WTC11 (cell line): ENCODE results near the gene SLC7A6. TPM values are rescaled to one million over a fixed set of nuclear protein-coding genes. Genes with fewer than 3 reads are reported as not detected.

Source experiments
- ATAC-seq: fragments of 200-7000 bp; cut with Tn5 transposase; 2 replicates; pipeline ENCODE4 v1.10.0; 2021; ENCODE audit warnings: mild to moderate bottlenecking, moderate library complexity
- CTCF ChIA-PET: fragments of 300-600 bp; sonication (Branson Sonifier 250); formaldehyde crosslinking; loops from one replicate; lab custom pipeline; 2021; ENCODE audit warnings: antibody characterized with exemption; lab: Charles Lee
- POLR2A ChIA-PET: fragments of 350-600 bp; sonication (Branson Sonifier 250); formaldehyde crosslinking; loops from one replicate; lab custom pipeline; 2021; ENCODE audit warnings: antibody characterized with exemption; lab: Charles Lee
- DNase-seq: peaks from one replicate; pipeline ENCODE4 v3.0.0; 2021; ENCODE audit warnings: low spot score
- H3K27ac Mint-ChIP-seq: 2 replicates; pipeline ENCODE4 v1.8.0; 2021; ENCODE audit warnings: mixed read lengths
- H3K27me3 Mint-ChIP-seq: 2 replicates; pipeline ENCODE4 v1.8.0; 2021; ENCODE audit warnings: low read depth, mild to moderate bottlenecking, moderate library complexity, mixed read lengths
- H3K36me3 Mint-ChIP-seq: 2 replicates; pipeline ENCODE4 v1.8.0; 2021; ENCODE audit warnings: mixed read lengths
- H3K4me1 Mint-ChIP-seq: 2 replicates; pipeline ENCODE4 v1.8.0; 2022; ENCODE audit warnings: mixed read lengths
- H3K4me3 Mint-ChIP-seq: 2 replicates; pipeline ENCODE4 v1.8.0; 2021; ENCODE audit warnings: mild to moderate bottlenecking, moderate library complexity, mixed read lengths
- H3K9me3 Mint-ChIP-seq: 2 replicates; pipeline ENCODE4 v1.8.0; 2021; ENCODE audit warnings: mixed read lengths
- CREM ChIP-seq: sonication (generic); formaldehyde crosslinking; IDR thresholded peaks from 2 replicates; pipeline ENCODE4 v1.8.1; 2022; ENCODE audit warnings: mild to moderate bottlenecking, missing genetic modification reagents, moderate library complexity
- E2F5 ChIP-seq: sonication (generic); formaldehyde crosslinking; IDR thresholded peaks from 2 replicates; pipeline ENCODE4 v1.8.1; 2022; ENCODE audit warnings: mild to moderate bottlenecking, moderate library complexity, missing genetic modification reagents
- EMX1 ChIP-seq: fragments of 250-450 bp; sonication (Bioruptor Pico); IDR thresholded peaks from 2 replicates; pipeline ENCODE4 v1.8.0; 2021; ENCODE audit warnings: mild to moderate bottlenecking
- FOXK1 ChIP-seq: sonication (generic); formaldehyde crosslinking; IDR thresholded peaks from 2 replicates; pipeline ENCODE4 v1.8.0; 2022; ENCODE audit warnings: mild to moderate bottlenecking, moderate library complexity, missing genetic modification reagents
- FOXP1 ChIP-seq: sonication (generic); formaldehyde crosslinking; IDR thresholded peaks from 2 replicates; pipeline ENCODE4 v1.8.0; 2022; ENCODE audit warnings: missing genetic modification reagents, mild to moderate bottlenecking, moderate library complexity, borderline replicate concordance
- GABPB1 ChIP-seq: sonication (generic); formaldehyde crosslinking; IDR thresholded peaks from 2 replicates; pipeline ENCODE4 v1.8.1; 2023; ENCODE audit warnings: mild to moderate bottlenecking, missing genetic modification reagents
- HMGXB4 ChIP-seq: sonication (generic); formaldehyde crosslinking; IDR thresholded peaks from 2 replicates; pipeline ENCODE4 v1.8.1; 2023; ENCODE audit warnings: mild to moderate bottlenecking, moderate library complexity, missing genetic modification reagents
- JUN ChIP-seq: sonication (generic); formaldehyde crosslinking; IDR thresholded peaks from 2 replicates; pipeline ENCODE4 v1.8.0; 2023; ENCODE audit warnings: mild to moderate bottlenecking, missing genetic modification reagents
- KAT7 ChIP-seq: sonication (generic); formaldehyde crosslinking; IDR thresholded peaks from 2 replicates; pipeline ENCODE4 v1.8.1; 2023; ENCODE audit warnings: missing genetic modification reagents, mild to moderate bottlenecking, borderline replicate concordance
- MYBL2 ChIP-seq: sonication (generic); formaldehyde crosslinking; IDR thresholded peaks from 2 replicates; pipeline ENCODE4 v1.8.1; 2023; ENCODE audit warnings: mild to moderate bottlenecking, moderate library complexity, missing genetic modification reagents
- RELA ChIP-seq: sonication (generic); formaldehyde crosslinking; IDR thresholded peaks from 2 replicates; pipeline ENCODE4 v1.8.1; 2022; ENCODE audit warnings: missing genetic modification reagents, mild to moderate bottlenecking, borderline replicate concordance
- SMAD3 ChIP-seq: sonication (generic); formaldehyde crosslinking; IDR thresholded peaks from 2 replicates; pipeline ENCODE4 v1.8.0; 2022; ENCODE audit warnings: missing genetic modification reagents, mild to moderate bottlenecking, borderline replicate concordance
- SMAD4 ChIP-seq: sonication (generic); formaldehyde crosslinking; IDR thresholded peaks from 2 replicates; pipeline ENCODE4 v1.8.0; 2022; ENCODE audit warnings: mild to moderate bottlenecking, missing genetic modification reagents
- USF1 ChIP-seq: sonication (generic); formaldehyde crosslinking; IDR thresholded peaks from 2 replicates; pipeline ENCODE4 v1.8.0; 2022; ENCODE audit warnings: mild to moderate bottlenecking, missing genetic modification reagents
- total RNA-seq: library from RNA; stranded (reverse); gene quantifications from 3 replicates; pipeline ENCODE4 v1.2.3, GENCODE V29; 2021
- TF ChIP-seq, protein P1 (sequence below): sonication (generic); formaldehyde crosslinking; IDR thresholded peaks from 2 replicates; pipeline ENCODE4 v1.8.0; 2023; ENCODE audit warnings: mild to moderate bottlenecking, missing genetic modification reagents
- TF ChIP-seq, protein P2 (sequence below): sonication (generic); formaldehyde crosslinking; conservative IDR thresholded peaks from 2 replicates; pipeline ENCODE4 v1.8.1; 2022; ENCODE audit warnings: mild to moderate bottlenecking, missing genetic modification reagents
- TF ChIP-seq, protein P3 (sequence below): fragments of 250-450 bp; sonication (Bioruptor Pico); IDR thresholded peaks from 2 replicates; pipeline ENCODE4 v1.8.0; 2021; ENCODE audit warnings: mild to moderate bottlenecking
- TF ChIP-seq, protein P4 (sequence below): sonication (generic); formaldehyde crosslinking; IDR thresholded peaks from 2 replicates; pipeline ENCODE4 v1.8.1; 2023; ENCODE audit warnings: mild to moderate bottlenecking, missing genetic modification reagents
- TF ChIP-seq, protein P5 (sequence below): sonication (generic); formaldehyde crosslinking; IDR thresholded peaks from 2 replicates; pipeline ENCODE4 v1.8.0; 2022; ENCODE audit warnings: mild to moderate bottlenecking, missing genetic modification reagents

The SLC7A6 gene
- total RNA-seq, 1 experiment from 2014 or later = 27.4 TPM

DNA sequence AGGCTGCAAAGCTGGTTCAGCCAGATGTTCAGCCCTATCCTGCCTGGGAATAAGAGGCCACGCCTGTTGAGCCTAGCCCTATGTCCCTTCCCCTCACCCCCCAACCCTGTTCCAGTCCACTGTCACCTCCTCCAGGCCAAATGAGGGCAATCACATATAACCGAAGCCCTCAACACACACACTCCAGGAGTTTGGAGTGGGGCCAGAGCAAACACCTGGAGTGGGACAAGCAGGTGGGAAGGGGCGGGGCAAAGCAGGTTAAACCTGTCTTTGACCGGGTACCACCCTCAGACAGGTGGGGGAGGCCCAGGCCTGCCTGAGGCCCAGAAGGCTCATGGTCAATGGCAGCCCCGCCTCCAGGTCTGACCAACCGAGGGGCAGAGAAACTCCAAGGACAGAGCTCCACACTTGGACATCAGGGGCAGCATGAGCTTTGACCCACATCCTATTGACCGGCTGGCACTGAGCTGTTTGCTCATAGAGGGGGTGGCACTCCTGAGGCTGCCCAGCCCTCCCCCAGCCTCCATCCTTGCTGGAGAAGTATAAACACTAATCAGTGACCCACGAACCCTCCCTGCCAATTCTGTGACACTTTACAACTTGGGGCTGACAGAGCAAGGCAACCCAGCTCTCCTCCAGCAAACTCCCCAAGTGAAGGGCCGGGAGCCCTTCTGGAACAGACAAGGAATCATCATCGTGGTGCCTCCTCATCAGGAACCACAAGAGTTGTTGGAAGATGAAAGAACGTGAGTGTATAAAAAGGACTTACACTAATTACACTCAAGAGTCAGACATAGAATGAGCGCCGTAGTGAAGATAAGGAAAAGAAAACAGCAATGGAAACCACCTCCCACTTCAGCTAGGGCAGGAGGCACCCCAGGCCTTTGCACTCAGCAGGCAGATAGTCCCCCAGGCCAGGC is 29.9 kb upstream of the SLC7A6 start (continued):
- TF ChIP-seq, protein P1, sequence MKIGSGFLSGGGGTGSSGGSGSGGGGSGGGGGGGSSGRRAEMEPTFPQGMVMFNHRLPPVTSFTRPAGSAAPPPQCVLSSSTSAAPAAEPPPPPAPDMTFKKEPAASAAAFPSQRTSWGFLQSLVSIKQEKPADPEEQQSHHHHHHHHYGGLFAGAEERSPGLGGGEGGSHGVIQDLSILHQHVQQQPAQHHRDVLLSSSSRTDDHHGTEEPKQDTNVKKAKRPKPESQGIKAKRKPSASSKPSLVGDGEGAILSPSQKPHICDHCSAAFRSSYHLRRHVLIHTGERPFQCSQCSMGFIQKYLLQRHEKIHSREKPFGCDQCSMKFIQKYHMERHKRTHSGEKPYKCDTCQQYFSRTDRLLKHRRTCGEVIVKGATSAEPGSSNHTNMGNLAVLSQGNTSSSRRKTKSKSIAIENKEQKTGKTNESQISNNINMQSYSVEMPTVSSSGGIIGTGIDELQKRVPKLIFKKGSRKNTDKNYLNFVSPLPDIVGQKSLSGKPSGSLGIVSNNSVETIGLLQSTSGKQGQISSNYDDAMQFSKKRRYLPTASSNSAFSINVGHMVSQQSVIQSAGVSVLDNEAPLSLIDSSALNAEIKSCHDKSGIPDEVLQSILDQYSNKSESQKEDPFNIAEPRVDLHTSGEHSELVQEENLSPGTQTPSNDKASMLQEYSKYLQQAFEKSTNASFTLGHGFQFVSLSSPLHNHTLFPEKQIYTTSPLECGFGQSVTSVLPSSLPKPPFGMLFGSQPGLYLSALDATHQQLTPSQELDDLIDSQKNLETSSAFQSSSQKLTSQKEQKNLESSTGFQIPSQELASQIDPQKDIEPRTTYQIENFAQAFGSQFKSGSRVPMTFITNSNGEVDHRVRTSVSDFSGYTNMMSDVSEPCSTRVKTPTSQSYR = 0 out of 2 replicates have a peak, but pooled peaks have one; percentile 54
- TF ChIP-seq USF1 (CRISPR knock-in tag) = 0 out of 2 replicates have a peak, but pooled peaks have one; percentile 14
- TF ChIP-seq KAT7 (CRISPR knock-in tag) = no peak
- TF ChIP-seq, protein P2, sequence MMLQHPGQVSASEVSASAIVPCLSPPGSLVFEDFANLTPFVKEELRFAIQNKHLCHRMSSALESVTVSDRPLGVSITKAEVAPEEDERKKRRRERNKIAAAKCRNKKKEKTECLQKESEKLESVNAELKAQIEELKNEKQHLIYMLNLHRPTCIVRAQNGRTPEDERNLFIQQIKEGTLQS = no peak
- 0 out of 2 replicates have a peak, but pooled peaks have one; percentile 35 for TF ChIP-seq GABPB1 (CRISPR knock-in tag)
- no peak for TF ChIP-seq MYBL2
- TF ChIP-seq FOXP1 (CRISPR knock-in tag) = no peak
- TF ChIP-seq, protein P3, sequence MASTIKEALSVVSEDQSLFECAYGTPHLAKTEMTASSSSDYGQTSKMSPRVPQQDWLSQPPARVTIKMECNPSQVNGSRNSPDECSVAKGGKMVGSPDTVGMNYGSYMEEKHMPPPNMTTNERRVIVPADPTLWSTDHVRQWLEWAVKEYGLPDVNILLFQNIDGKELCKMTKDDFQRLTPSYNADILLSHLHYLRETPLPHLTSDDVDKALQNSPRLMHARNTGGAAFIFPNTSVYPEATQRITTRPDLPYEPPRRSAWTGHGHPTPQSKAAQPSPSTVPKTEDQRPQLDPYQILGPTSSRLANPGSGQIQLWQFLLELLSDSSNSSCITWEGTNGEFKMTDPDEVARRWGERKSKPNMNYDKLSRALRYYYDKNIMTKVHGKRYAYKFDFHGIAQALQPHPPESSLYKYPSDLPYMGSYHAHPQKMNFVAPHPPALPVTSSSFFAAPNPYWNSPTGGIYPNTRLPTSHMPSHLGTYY (CRISPR knock-in tag) = no peak
- TF ChIP-seq JUN (CRISPR knock-in tag) = no peak
- TF ChIP-seq RELA (CRISPR knock-in tag) = no peak
- TF ChIP-seq EMX1 (CRISPR knock-in tag) = 0 out of 2 replicates have a peak, but pooled peaks have one; percentile 35
- TF ChIP-seq, protein P4, sequence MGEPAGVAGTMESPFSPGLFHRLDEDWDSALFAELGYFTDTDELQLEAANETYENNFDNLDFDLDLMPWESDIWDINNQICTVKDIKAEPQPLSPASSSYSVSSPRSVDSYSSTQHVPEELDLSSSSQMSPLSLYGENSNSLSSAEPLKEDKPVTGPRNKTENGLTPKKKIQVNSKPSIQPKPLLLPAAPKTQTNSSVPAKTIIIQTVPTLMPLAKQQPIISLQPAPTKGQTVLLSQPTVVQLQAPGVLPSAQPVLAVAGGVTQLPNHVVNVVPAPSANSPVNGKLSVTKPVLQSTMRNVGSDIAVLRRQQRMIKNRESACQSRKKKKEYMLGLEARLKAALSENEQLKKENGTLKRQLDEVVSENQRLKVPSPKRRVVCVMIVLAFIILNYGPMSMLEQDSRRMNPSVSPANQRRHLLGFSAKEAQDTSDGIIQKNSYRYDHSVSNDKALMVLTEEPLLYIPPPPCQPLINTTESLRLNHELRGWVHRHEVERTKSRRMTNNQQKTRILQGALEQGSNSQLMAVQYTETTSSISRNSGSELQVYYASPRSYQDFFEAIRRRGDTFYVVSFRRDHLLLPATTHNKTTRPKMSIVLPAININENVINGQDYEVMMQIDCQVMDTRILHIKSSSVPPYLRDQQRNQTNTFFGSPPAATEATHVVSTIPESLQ (CRISPR knock-in tag) = no peak

DNA sequence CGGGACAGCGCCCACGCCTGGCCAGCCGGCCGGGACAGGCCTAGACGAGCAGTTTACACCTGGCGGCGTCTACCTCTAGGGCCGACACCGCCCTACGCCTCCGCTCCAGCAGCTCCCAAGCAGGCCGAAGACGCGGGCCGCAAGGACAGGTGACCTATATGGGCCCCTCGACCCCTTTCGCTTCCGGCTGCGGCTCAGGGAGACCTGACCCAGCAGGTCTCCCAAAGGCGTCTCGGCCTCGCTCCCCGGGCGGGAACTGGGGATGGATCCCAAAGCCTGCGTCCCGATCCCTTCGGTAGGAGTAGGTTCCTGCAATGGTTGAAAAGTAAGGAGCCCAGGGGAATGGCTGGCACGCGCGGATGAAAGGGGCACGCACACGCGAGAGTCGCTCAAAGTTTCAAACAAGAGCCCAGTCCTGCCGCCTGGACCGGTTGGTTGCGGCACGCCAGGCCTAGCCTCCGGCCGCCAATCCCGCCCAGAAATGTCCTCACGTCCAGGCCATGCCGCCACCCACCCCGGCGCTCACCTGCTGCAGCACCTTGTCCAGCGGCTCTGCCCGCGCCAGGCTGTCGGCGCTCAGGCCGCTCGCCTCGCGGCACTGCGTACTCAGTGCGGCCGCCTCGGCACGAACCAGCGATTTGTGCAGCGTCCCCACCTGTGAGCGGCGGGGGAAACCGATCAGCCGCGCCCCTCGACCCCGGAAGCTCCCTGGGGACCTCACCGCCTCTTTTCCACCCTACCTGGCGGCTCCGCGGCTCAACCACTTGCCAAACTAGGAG is 29.0 kb upstream of the SLC7A6 start:
- Mint-ChIP-seq H3K4me1 (peaks cover 24% of the 10 kb centered on the region), H3K27ac (peak overlapping the region; percentile 57), H3K27me3 (peaks cover 14% of the 10 kb centered on the region), H3K9me3 (no peaks in the 10 kb centered on the region), H3K36me3 (peaks cover 24% of the 10 kb centered on the region), H3K4me3 (peak overlapping the region; percentile 72)
- ATAC-seq (peak; percentile 4), DNase-seq (peak; percentile 59)
- ChIA-PET POLR2A (interaction anchor here (0.8 to 4.2 kb wide), 4 partner anchors 17 to 150 kb away, joined by 3 to 39 read pairs (median 5); partner anchors contain the start of genes NFATC3, PRMT7 and SLC7A6OS), CTCF (interaction anchor here (1.0 to 5.1 kb wide), 7 partner anchors 12 to 243 kb away, joined by 3 to 46 read pairs (median 4); partner anchors contain the start of gene SLC7A6)
- TF ChIP-seq RELA (CRISPR knock-in tag) (0 out of 2 replicates have a peak, but pooled peaks have one; percentile 21), FOXK1 (CRISPR knock-in tag) (0 out of 2 replicates have a peak, but pooled peaks have one; percentile 33), HMGXB4 (CRISPR knock-in tag) (peak; percentile 48; the same call in 1 of the 2 replicates), CREM (no peak), SMAD4 (0 out of 2 replicates have a peak, but pooled peaks have one; percentile 70), JUN (CRISPR knock-in tag) (0 out of 2 replicates have a peak, but pooled peaks have one; percentile 14), SMAD3 (CRISPR knock-in tag) (no peak), KAT7 (CRISPR knock-in tag) (peak; percentile 77; the same call in 1 of the 2 replicates), E2F5 (CRISPR knock-in tag) (peak; percentile 54; the same call in 1 of the 2 replicates), MYBL2 (peak; percentile 62; the same call in 1 of the 2 replicates)
- TF ChIP-seq, protein P5, sequence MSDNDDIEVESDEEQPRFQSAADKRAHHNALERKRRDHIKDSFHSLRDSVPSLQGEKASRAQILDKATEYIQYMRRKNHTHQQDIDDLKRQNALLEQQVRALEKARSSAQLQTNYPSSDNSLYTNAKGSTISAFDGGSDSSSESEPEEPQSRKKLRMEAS (CRISPR knock-in tag) = peak; percentile 30
